Measurements from ENCODE around the gene FXR2.

Gene FXR2

DNA sequence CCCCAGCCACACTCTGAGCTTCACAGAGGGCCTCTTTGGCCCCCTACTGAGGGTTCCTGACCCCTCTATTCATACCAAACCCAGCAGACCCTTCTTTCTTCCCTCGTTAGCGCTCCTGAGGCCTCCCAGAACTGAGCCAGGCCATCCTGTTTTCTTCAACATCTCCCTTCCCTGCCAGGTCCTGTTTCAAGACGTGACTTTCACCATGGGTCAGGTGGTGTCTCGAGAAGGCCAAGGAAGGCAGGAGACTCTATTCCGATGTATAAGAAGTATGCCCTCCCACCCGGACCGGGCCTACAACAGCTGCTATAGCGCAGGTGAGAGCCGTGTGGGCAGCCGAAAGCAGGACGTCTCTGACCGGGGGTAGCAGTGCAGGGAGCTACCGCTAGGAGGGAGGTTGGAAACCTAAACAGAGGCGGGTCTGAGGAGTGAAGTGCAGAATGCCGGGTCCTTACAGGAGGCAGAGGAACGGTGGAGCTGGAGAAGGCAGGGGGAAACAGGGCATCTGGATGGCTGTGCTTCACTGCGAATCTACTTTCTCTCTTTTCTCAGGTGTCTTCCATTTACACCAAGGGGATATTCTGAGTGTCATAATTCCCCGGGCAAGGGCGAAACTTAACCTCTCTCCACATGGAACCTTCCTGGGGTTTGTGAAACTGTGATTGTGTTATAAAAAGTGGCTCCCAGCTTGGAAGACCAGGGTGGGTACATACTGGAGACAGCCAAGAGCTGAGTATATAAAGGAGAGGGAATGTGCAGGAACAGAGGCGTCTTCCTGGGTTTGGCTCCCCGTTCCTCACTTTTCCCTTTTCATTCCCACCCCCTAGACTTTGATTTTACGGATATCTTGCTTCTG lies 54.3 kb downstream of the FXR2 start:
- FAIRE-seq (no peak), DNase-seq (ENCODE audit: insufficient read length, low spot score) (no peak)
- no peak for TF ChIP-seq POLR2A (IDR thresholded peaks at IDR 0.05; ENCODE audit: low read depth, low read length)

GRCh38 chr17:7559320-7560171 lies 55.2 kb downstream of the FXR2 start:
- 0 out of 2 replicates have a peak, but pooled peaks have one; percentile 3 for TF ChIP-seq POLR2A (IDR thresholded peaks at IDR 0.05; ENCODE audit: low read depth, low read length)
- DNase-seq (ENCODE audit: insufficient read length, low spot score) = no peak
- FAIRE-seq = no peak

DNA sequence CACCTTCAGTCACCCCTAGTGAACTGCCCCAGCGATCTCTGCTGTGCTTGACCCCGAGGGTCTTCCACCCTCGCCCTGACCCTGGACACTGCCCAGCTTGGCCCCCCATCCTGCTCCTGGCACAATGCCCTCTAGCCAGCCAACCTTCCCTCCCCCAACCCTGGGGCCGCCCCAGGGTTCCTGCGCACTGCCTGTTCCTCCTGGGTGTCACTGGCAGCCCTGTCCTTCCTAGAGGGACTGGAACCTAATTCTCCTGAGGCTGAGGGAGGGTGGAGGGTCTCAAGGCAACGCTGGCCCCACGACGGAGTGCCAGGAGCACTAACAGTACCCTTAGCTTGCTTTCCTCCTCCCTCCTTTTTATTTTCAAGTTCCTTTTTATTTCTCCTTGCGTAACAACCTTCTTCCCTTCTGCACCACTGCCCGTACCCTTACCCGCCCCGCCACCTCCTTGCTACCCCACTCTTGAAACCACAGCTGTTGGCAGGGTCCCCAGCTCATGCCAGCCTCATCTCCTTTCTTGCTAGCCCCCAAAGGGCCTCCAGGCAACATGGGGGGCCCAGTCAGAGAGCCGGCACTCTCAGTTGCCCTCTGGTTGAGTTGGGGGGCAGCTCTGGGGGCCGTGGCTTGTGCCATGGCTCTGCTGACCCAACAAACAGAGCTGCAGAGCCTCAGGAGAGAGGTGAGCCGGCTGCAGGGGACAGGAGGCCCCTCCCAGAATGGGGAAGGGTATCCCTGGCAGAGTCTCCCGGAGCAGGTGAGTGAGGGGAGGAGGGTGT lies 56.0 kb downstream of the FXR2 start, which contains the start of gene TNFSF13:
Gene TNFSF13 (plus strand): TSS at position 207 of the 776 bp plus-strand sequence. CDS start 290 bp downstream, at position 497.
- TF ChIP-seq POLR2A (IDR thresholded peaks at IDR 0.05; ENCODE audit: low read depth, low read length) = no peak
- FAIRE-seq (no peak), DNase-seq (ENCODE audit: insufficient read length, low spot score) (no peak)

- TF ChIP-seq POLR2A (IDR thresholded peaks at IDR 0.05; ENCODE audit: low read depth, low read length) = no peak
- no peak for FAIRE-seq
- DNase-seq (ENCODE audit: insufficient read length, low spot score) = peak; percentile 71
Measured at GRCh38 chr17:7557775-7558543, 56.7 kb downstream of the FXR2 start.

- DNase-seq (ENCODE audit: insufficient read length, low spot score) (no peak), FAIRE-seq (no peak)
- TF ChIP-seq POLR2A (IDR thresholded peaks at IDR 0.05; ENCODE audit: low read depth, low read length) = no peak
Measured at GRCh38 chr17:7557147-7557764, 57.4 kb downstream of the FXR2 start.

- FAIRE-seq = no peak
Measured at GRCh38 chr17:7556627-7557026, 58.1 kb downstream of the FXR2 start.

GRCh38 chr17:7555320-7555948 lies 59.3 kb downstream of the FXR2 start:
- TF ChIP-seq POLR2A (IDR thresholded peaks at IDR 0.05; ENCODE audit: low read depth, low read length) = no peak
- FAIRE-seq (no peak), DNase-seq (ENCODE audit: insufficient read length, low spot score) (no peak)

More at GRCh38 chr17:7556627-7557026, 58.1 kb downstream of the FXR2 start:
- no peak for TF ChIP-seq POLR2A (IDR thresholded peaks at IDR 0.05; ENCODE audit: low read depth, low read length)
- no peak for DNase-seq (ENCODE audit: insufficient read length, low spot score)

GRCh38 chr17:7553356-7553755 lies 61.3 kb downstream of the FXR2 start:
- DNase-seq (ENCODE audit: insufficient read length, low spot score) (no peak), FAIRE-seq (no peak)
- no peak for TF ChIP-seq POLR2A (IDR thresholded peaks at IDR 0.05; ENCODE audit: low read depth, low read length)

DNA sequence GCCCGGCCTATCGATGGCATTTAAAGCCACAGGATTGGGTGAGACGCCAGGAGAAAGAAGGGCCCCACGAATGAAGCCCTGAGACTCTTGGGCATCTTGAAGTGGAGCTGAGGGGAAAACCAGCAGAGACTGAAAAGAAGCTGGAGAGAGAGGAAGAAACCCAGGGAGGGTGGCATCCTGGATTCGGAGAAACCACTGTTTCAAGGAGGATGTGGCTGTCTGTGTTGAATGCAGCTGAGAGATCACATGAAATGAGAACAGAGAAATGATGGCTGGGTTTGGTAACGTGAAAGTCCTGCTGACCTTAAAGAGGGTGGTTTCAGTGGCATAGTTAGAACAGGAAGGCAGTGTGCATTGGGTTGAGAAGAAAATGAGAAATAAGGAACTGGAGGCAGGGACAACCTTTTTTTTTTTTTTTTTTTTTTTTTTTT lies 62.1 kb downstream of the FXR2 start:
- no peak for TF ChIP-seq POLR2A (IDR thresholded peaks at IDR 0.05; ENCODE audit: low read depth, low read length)
- FAIRE-seq (no peak), DNase-seq (ENCODE audit: insufficient read length, low spot score) (no peak)

- TF ChIP-seq POLR2A (IDR thresholded peaks at IDR 0.05; ENCODE audit: low read depth, low read length) = no peak
- FAIRE-seq = no peak
Measured at GRCh38 chr17:7551396-7551795, 63.3 kb downstream of the FXR2 start.

DNA sequence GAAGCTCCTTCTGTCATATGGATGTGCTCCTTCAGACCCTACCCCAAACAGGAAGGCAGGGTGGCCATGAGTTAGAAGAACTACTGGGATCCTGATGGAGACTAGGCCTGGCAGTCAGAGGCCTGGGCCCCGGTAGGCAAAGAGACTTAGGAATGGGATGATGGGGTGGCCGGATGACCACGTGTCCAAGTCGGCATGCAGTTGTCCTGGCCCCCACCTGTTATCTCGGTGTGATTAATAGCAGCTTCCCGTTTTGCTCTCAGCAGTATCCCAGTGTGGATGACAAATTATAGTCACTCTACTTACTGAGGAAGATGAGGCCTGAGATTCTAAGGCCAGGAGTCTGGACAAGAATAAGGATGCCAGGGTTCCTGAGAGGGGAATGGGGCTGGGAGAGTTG lies 64.4 kb downstream of the FXR2 start:
- no peak for FAIRE-seq
- DNase-seq (ENCODE audit: insufficient read length, low spot score) = no peak
- TF ChIP-seq POLR2A (IDR thresholded peaks at IDR 0.05; ENCODE audit: low read depth, low read length) = no peak

More at GRCh38 chr17:7551396-7551795, 63.3 kb downstream of the FXR2 start:
- no peak for DNase-seq (ENCODE audit: insufficient read length, low spot score)
